ENCODE data around the gene FASTKD3. TPM values are rescaled to one million over a fixed set of nuclear protein-coding genes. Genes with fewer than 3 reads are reported as not detected.

Gene FASTKD3
- total RNA-seq, 1 experiment from 2014 or later = 21.1 TPM

DNA sequence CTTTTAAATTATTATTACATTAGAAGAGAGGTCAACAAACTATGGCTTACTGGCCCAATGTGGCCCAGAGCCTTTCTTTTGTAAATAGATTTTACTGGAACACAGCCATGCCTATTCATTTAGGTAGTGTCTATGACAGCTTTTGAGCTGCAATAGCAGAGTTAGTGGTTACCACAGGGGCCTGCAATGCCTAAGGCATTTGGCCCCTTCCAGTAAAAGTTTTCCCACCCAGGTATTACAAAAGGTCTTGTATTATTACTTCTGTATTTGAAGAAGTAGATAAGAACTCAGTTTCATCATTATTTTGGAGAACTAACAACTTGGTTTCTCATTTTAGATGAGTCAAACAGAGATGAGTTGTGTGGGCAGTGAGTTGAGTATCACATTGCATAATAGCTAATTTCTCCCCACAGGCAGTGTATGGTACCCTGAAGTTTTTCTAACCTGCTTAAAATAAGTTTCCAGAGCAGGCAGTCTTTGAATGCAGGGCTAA lies 9.6 kb upstream of the FASTKD3 start:
- DNase-seq (ENCODE audit: low read depth) = peak; percentile 14

GRCh38 chr5:7877851-7878250 lies 9.0 kb upstream of the FASTKD3 start:
- peak; percentile 6 for DNase-seq (ENCODE audit: low read depth)

DNA sequence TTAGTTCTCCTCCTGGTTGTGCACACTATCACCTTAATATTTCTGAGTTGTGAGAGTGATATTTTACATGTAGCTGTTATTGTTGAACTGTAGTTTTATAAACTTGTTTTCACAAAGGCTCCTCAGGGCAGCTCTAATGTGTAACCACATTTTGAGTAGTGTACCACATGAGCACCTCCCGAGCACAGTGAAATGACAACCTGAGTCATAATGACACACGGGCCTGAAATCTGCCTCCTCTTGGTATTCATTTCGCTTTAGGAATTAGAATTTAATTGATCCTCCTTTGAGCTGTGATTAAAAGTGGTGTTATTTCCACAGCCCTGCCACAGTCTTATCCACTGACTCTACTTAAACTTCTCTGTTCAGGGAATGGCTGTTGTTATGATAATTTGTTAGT lies 8.0 kb upstream of the FASTKD3 start:
- peak; percentile 58 for DNase-seq (ENCODE audit: low read depth)

DNA sequence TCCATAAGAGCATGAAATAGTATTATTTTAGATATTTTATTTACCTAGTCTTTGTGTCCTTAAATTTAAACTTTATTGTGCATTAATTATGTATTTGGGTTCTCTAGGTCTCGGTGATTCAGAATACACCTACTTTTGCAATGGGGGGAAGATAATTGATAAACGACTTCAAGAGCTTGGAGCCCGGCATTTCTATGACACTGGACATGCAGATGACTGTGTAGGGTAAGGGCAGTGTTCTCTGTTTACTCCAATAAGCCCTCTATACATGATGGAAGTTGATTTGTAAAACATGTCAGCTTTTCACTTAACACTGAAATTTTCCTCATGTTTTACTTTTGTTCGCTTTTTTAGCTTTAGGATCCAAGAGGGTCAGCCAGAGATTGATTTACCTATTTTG lies 6.3 kb upstream of the FASTKD3 start:
- no peak for DNase-seq (ENCODE audit: low read depth)

- DNase-seq (ENCODE audit: low read depth) = no peak
Observed at GRCh38 chr5:7874639-7875038, 5.8 kb upstream of the FASTKD3 start.

- no peak for DNase-seq (ENCODE audit: low read depth)
Observed at GRCh38 chr5:7873216-7873615, 4.4 kb upstream of the FASTKD3 start.

- DNase-seq (ENCODE audit: low read depth) = no peak
Observed at GRCh38 chr5:7872517-7873130, 3.8 kb upstream of the FASTKD3 start.

DNA sequence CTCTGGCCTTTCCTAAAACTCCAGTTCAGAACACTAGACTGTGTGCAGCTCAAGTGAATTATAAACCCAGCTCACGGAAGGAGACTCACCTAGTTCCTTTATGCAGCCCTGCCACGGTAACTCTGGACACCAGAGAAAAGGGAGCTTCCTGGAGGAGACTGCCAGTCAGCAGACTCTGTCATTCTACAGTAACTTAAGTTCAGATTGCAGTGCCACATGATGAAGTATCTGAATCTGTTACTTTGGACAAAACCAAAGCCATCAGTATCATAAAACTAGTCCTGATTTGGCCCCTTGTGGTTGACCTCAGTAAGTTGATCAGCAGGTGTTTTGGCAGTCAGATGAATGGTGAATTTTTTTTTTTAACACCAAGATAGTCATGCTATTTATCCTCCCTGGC lies 2.8 kb upstream of the FASTKD3 start:
- no peak for DNase-seq (ENCODE audit: low read depth)

- DNase-seq (ENCODE audit: low read depth) = peak; percentile 11
Observed at GRCh38 chr5:7869474-7870136, 774 bp upstream of the FASTKD3 start.

- no peak for DNase-seq (ENCODE audit: low read depth)
Observed at GRCh38 chr5:7868427-7868772, 431 bp downstream of the FASTKD3 start.

DNA sequence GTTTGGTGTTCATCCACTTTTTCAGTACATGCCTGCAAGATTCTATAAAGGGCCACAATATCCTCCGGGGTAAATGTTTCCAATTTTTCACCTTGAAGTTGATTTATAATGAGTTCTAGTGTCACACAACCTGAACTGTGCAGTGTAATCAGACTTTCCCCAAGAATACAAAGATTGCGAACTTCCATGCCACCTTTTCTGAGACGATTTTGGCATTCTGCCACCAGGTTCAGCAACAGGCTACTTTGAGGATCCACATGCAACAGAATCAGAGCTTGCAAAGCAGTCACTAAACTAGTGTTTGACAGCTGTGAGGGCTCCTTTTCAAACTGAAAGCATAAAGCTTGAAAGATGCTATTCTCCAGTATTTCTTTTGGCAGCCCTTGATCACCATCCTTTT lies 1.6 kb downstream of the FASTKD3 start:
- no peak for DNase-seq (ENCODE audit: low read depth)

DNA sequence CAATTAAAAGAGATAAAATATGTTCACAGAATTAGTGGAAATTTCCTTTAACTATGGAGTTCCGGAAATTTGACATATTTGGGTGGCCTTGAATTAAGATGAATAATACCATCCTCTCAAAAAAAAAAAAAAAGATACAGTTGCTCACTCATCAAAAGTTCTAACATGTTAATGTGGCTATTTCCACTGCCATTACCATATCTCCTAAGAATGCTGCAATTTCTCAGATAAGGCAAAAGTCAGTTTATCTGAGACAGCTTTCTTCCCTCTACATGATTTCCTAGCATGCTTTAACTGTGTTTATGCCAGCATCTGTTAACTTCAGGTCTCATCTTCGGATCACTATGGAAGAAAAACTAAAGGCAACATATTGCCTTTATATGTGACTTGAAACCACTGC lies 2.6 kb downstream of the FASTKD3 start:
- no peak for DNase-seq (ENCODE audit: low read depth)

GRCh38 chr5:7857926-7858632 lies 10.8 kb downstream of the FASTKD3 start:
- no peak for DNase-seq (ENCODE audit: low read depth)

DNA sequence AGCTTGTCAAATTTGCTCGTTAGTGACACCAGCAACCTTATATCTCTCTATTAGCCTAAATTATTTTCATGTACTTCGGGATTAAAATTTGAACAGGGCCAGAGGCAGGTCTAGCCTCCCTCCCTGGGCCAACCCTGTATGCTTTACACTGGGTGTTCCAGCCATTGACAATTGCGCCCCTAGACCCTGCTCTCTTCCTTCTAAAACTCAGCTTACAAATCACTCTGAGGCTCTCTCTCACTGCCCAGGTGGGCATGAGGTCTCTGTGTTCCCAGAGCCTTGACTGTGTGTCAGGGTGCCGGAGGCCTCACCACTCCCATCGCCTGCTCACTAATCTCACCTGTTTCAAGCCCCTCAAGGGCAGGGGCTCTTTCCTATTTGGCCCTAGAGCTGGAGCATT lies 11.5 kb downstream of the FASTKD3 start:
- no peak for DNase-seq (ENCODE audit: low read depth)

- DNase-seq (ENCODE audit: low read depth) = no peak
Observed at GRCh38 chr5:7856855-7857254, 12.0 kb downstream of the FASTKD3 start.

DNA sequence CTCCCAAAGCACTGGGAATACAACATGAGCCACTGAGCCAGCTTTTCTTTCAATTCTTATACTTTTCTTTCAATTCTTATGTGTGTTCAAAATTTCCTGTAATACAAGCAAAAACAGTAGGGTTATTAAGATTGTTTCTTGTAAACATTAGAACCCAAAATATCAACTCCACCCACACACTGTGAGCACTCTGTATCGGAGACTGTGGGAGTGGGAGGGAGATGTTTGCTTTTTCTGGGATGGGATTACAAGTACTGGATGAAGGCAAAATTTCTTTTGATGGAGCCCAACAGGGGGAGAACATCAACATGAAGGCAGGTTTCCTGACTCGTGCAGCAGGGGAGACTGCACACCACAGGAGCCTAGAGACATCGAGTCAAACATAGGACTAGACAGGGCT lies 13.2 kb downstream of the FASTKD3 start:
- DNase-seq (ENCODE audit: low read depth) = no peak

DNA sequence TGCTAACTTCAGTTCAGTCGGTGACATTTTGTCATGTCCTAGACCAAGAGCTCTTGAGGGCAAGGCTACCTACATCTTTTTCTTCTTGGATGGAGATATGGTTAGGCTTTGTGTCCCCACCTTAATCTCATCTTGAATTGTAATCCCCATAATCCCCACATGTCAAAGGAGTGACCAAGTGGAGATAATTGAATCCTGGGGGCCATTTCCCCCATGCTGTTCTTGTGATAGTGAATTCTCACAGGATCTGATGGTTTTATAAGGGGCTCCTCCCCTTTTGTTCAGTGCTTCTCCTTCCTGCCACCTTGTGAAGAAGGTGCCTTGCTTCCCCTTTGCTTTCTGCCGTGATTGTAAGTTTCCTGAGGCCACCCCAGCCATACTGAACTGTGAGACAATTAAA lies 15.8 kb downstream of the FASTKD3 start:
- no peak for DNase-seq (ENCODE audit: low read depth)

GRCh38 chr5:7852542-7852941 lies 16.3 kb downstream of the FASTKD3 start:
- DNase-seq (ENCODE audit: low read depth) = no peak

GRCh38 chr5:7851617-7852289 lies 17.1 kb downstream of the FASTKD3 start:
- no peak for DNase-seq (ENCODE audit: low read depth)

GRCh38 chr5:7851240-7851592 lies 17.6 kb downstream of the FASTKD3 start:
- no peak for DNase-seq (ENCODE audit: low read depth)

DNA sequence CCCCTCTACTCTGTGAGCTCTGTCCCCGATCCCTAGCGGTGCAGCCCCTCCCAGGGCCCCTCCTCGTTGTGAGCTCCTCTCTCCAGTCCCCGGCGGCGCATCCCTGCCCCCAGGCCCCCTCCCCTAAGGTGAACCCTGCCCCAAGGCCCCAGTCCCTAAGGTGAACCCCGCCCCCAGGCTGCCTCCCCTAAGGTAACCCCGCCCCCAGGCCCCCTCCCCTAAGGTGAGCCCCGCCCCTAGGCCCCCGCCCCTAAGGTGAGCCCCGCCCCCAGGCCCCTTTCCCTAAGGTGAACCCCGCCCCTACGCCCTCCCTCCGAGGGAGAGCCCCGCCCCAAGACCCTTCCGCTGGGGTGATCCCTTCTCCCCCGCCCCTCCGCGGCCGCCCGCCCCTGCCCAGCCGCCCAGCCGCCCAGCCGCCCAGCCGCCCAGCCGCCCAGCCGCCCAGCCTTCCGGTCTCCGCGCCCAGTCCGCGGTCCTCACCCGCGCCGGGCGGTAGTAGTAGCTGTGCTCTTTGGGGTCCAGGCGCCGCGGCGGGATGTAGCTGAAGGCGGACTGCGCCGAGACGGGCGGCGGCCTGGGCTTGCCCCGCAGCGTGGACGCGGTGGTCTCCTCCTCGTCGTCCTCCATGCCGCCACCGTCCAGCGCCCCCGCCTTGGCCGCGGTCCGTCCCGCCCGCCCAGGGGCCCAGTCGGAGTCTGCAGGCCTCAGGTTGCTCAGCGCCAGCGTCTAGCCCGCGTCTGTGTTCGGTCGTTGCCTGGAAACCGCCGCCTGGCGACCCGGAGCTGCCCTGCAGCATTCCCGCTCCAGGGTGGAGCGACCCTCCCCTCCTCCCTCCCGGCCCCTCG lies 18.2 kb downstream of the FASTKD3 start, which contains the start of gene CFAP90:
Gene CFAP90 (minus strand): TSS at position 739 of the 845 bp plus-strand sequence. CDS start 112 bp downstream, at position 627.
- DNase-seq (ENCODE audit: low read depth) = no peak

Measured in RPMI7951 (cell line).